Endodermal cell (in vitro differentiated cells): ENCODE measurements around the gene DHRS12. TPM values are rescaled to one million over a fixed set of nuclear protein-coding genes. Genes with fewer than 3 reads are reported as not detected.

ENCODE experiments used
- DNase-seq: peaks from one replicate; pipeline ENCODE4 v3.0.0-alpha.2; 2017
- H3K27ac ChIP-seq: 2 replicates; pipeline ENCODE4 v1.5.1; 2013; ENCODE audit warnings: mild to moderate bottlenecking, low read depth, low read length, moderate library complexity
- H3K27me3 ChIP-seq: 2 replicates; pipeline ENCODE4 v1.6.1; 2013; ENCODE audit warnings: mild to moderate bottlenecking, low read length, moderate library complexity; ENCODE audit not compliant: insufficient read depth, control insufficient read depth, poor library complexity, severe bottlenecking
- H3K36me3 ChIP-seq: 2 replicates; pipeline ENCODE4 v1.7.0; 2013; ENCODE audit warnings: mild to moderate bottlenecking, low read length, moderate library complexity; ENCODE audit not compliant: control insufficient read depth, insufficient read depth
- H3K4me1 ChIP-seq: one replicate; pipeline ENCODE4 v1.7.0; 2013; ENCODE audit warnings: low read length; ENCODE audit not compliant: control insufficient read depth, insufficient read depth
- H3K4me3 ChIP-seq: 2 replicates; pipeline ENCODE4 v1.5.1; 2013; ENCODE audit warnings: mild to moderate bottlenecking, low read length, moderate library complexity
- H3K9ac ChIP-seq: 2 replicates; pipeline ENCODE4 v1.6.1; 2013; ENCODE audit warnings: mild to moderate bottlenecking, low read length, moderate library complexity; ENCODE audit not compliant: poor library complexity, severe bottlenecking; ENCODE audit errors: extremely low read depth
- H3K9me3 ChIP-seq: 2 replicates; pipeline ENCODE4 v1.6.1; 2013; ENCODE audit warnings: mild to moderate bottlenecking, low read length, moderate library complexity; ENCODE audit not compliant: control insufficient read depth
- H3K27ac Mint-ChIP-seq: 2 replicates; pipeline ENCODE4 v1.8.0; 2020; ENCODE audit warnings: mixed read lengths
- H3K27me3 Mint-ChIP-seq: 2 replicates; pipeline ENCODE4 v1.8.0; 2021; ENCODE audit warnings: mild to moderate bottlenecking, mixed read lengths; ENCODE audit not compliant: insufficient read depth
- H3K36me3 Mint-ChIP-seq: 2 replicates; pipeline ENCODE4 v1.8.0; 2020; ENCODE audit warnings: low read depth, mixed read lengths
- H3K4me1 Mint-ChIP-seq: 2 replicates; pipeline ENCODE4 v1.8.0; 2020; ENCODE audit warnings: mixed read lengths
- H3K4me3 Mint-ChIP-seq: 2 replicates; pipeline ENCODE4 v1.8.0; 2020; ENCODE audit warnings: mild to moderate bottlenecking, moderate library complexity, mixed read lengths
- H3K9me3 Mint-ChIP-seq: 2 replicates; pipeline ENCODE4 v1.8.0; 2020; ENCODE audit warnings: mild to moderate bottlenecking, mixed read lengths
- WGBS, 2 experiments: methylation state at CpG; one replicate each; pipeline versions ENCODE4 v1.1.5 to v1.1.7; 2013; ENCODE audit warnings: missing lambda C conversion rate in 2 of 2, mixed read lengths in 1 of 2; ENCODE audit not compliant: insufficient coverage in 1 of 2, insufficient read length in 1 of 2; 5-methylcytosine and 5-hydroxymethylcytosine counted together
- total RNA-seq, 2 donors: library from RNA; stranded (reverse); fragmentation: NEBNext Ultra II Directional in 1 of 2; extraction: Animal tissue kit (Norgen Biotek cat#: 25700) in 1 of 2; gene quantifications; 2 replicates in 1 of 2; 3 replicates in 1 of 2; pipeline ENCODE4 v1.2.1, GENCODE V29; 2021
- TF ChIP-seq, protein P1 (sequence below): fragments of 200-600 bp; sonication (generic); conservative IDR thresholded peaks from 2 replicates; pipeline ENCODE4 v1.5.0; 2021; ENCODE audit warnings: antibody characterized with exemption, mild to moderate bottlenecking

DHRS12 gene
- total RNA-seq, 2 donors from 2014 or later: 13.8 to 19.8 TPM

GRCh38 chr13:51840917-51841316, 37.0 kb upstream of the DHRS12 start:
- peaks cover 20% of the 10 kb centered on the region for H3K4me1 ChIP-seq
- H3K9me3 Mint-ChIP-seq: no peaks in the 10 kb centered on the region
- H3K36me3 ChIP-seq: no peaks in the 10 kb centered on the region
- peaks cover 46% of the 10 kb centered on the region for H3K4me1 Mint-ChIP-seq
- no peak overlapping the region for H3K9ac ChIP-seq
- 82 to 91% methylated on average over 5 to 6 of the region's 6 CpGs for WGBS, 2 experiments
- no peak overlapping the region for H3K4me3 Mint-ChIP-seq
- H3K27ac ChIP-seq: no peak overlapping the region
- H3K27me3 Mint-ChIP-seq: no peaks in the 10 kb centered on the region
- H3K27ac Mint-ChIP-seq: no peak overlapping the region
- TF ChIP-seq, protein P1, sequence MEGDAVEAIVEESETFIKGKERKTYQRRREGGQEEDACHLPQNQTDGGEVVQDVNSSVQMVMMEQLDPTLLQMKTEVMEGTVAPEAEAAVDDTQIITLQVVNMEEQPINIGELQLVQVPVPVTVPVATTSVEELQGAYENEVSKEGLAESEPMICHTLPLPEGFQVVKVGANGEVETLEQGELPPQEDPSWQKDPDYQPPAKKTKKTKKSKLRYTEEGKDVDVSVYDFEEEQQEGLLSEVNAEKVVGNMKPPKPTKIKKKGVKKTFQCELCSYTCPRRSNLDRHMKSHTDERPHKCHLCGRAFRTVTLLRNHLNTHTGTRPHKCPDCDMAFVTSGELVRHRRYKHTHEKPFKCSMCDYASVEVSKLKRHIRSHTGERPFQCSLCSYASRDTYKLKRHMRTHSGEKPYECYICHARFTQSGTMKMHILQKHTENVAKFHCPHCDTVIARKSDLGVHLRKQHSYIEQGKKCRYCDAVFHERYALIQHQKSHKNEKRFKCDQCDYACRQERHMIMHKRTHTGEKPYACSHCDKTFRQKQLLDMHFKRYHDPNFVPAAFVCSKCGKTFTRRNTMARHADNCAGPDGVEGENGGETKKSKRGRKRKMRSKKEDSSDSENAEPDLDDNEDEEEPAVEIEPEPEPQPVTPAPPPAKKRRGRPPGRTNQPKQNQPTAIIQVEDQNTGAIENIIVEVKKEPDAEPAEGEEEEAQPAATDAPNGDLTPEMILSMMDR: no peak
- H3K27me3 ChIP-seq: no peaks in the 10 kb centered on the region
- no peaks in the 10 kb centered on the region for H3K36me3 Mint-ChIP-seq
- DNase-seq: peak; percentile 25
- H3K4me3 ChIP-seq: no peak overlapping the region
- H3K9me3 ChIP-seq: no peaks in the 10 kb centered on the region

GRCh38 chr13:51839711-51840540, 36.0 kb upstream of the DHRS12 start:
- H3K9ac ChIP-seq: no peak overlapping the region
- 93 to 96% methylated on average over 5 to 10 of the region's 10 CpGs for WGBS, 2 experiments

DNA sequence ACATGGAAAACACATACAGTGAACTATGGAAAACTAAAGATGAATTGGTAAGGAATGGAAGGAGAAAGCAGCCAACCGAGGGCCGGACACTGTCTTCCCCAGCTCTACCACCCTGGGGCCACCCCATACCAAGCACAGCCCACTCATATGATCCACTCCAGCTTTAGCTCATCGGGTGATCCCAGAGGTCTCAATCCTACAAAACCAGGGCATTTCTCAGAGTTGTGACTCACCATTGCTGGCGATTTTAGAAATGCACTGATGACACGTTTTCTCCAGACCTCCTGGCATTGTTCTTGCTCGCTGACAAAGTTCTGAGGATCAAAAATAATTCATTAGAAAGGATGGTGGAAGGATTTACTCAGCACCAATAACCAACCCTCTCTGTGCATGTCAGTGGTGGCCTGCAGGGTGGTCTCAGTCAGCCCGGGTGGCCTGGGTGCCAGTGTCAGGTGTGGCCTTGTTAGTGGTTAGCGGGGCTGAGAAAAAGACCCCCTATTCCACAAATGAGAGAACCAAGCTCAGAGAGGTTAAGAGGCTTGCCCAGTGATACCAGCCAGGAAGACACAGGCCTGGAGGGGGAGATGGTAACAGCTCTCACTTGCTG, 34.4 kb upstream of the DHRS12 start:
- TF ChIP-seq, protein P1: no peak

More at GRCh38 chr13:51839711-51840540, 36.0 kb upstream of the DHRS12 start:
- TF ChIP-seq, protein P1: no peak
- H3K36me3 ChIP-seq: no peaks in the 10 kb centered on the region
- Mint-ChIP-seq H3K36me3 (no peaks in the 10 kb centered on the region), H3K9me3 (no peaks in the 10 kb centered on the region), H3K4me3 (no peak overlapping the region), H3K27me3 (no peaks in the 10 kb centered on the region), H3K27ac (no peak overlapping the region), H3K4me1 (peaks cover 44% of the 10 kb centered on the region)
- H3K4me3 ChIP-seq: no peak overlapping the region
- no peak for DNase-seq
- H3K9me3 ChIP-seq: no peaks in the 10 kb centered on the region
- H3K27ac ChIP-seq: no peak overlapping the region
- H3K27me3 ChIP-seq: no peaks in the 10 kb centered on the region
- peaks cover 20% of the 10 kb centered on the region for H3K4me1 ChIP-seq

More for the DNA sequence above, 34.4 kb upstream of the DHRS12 start:
- no peaks in the 10 kb centered on the region for H3K27me3 Mint-ChIP-seq
- H3K9me3 Mint-ChIP-seq: no peaks in the 10 kb centered on the region
- H3K4me3 Mint-ChIP-seq: no peak overlapping the region
- no peak overlapping the region for H3K27ac ChIP-seq
- H3K9me3 ChIP-seq: no peaks in the 10 kb centered on the region
- H3K4me1 ChIP-seq: peaks cover 11% of the 10 kb centered on the region
- WGBS, 2 experiments: 96 to 100% methylated on average over 6 to 8 of the region's 8 CpGs
- H3K27me3 ChIP-seq: no peaks in the 10 kb centered on the region
- H3K36me3 ChIP-seq: no peaks in the 10 kb centered on the region
- peak overlapping the region; percentile 13 for H3K27ac Mint-ChIP-seq
- no peaks in the 10 kb centered on the region for H3K36me3 Mint-ChIP-seq
- H3K4me1 Mint-ChIP-seq: peaks cover 30% of the 10 kb centered on the region
- no peak for DNase-seq
- no peak overlapping the region for H3K9ac ChIP-seq
- H3K4me3 ChIP-seq: no peak overlapping the region
